ENCODE results near the gene SRRD. TPM values are rescaled to one million over a fixed set of nuclear protein-coding genes. Genes with fewer than 3 reads are reported as not detected.

Gene SRRD
- total RNA-seq, 4 donors from 2014 or later, result 3.0 to 11.4 (median 6.2) TPM

DNA sequence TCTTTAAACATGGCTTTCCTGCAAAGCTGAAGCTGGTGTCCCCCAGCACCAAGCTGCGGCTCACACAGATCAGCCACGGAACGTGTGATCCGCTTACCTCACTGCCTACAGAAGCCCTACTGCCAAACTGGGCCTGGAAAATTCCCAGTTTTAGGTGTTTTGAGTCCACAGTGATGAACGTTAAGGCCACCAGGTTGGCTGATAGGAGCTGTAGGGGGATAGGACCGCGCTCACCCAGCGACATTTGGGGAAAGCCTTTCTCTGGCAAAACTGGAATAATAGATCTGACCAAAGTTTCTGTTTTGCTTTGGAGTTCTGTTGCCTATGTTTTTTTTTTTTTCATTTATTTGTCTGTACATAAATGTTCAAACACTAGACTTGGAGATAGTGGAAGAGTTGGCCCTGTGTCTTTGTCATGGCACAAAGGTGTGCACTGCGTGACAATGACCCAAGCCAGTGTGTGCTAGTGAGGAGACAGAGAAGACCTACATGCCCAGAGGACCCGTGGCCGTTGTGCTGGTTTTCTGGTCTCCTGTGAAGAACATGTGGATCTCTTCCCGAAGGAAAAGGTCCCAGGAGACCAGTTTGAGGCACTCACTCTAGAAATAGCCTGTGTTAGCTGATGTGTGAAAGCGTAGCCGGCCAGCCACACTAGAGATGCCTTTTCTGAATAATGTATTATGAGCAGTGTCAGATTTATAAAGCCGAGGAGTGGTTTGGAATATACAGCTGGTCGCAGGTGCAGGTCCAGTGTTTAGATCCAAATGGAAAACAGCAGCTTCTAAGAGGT lies 39.6 kb upstream of the SRRD start:
- no peak for DNase-seq
- H3K27ac ChIP-seq, result no peak overlapping the region
- peaks cover 0 to 3% (median 0%) of the 10 kb centered on the region in 4 donors for H3K4me1 ChIP-seq
- TF ChIP-seq POLR2AphosphoS5 (IDR thresholded peaks at IDR 0.05) (no peak), POLR2A (IDR thresholded peaks at IDR 0.05) (no peak), EP300 (IDR thresholded peaks at IDR 0.05; ENCODE audit: low read depth) (no peak)
- TF ChIP-seq, protein P1, sequence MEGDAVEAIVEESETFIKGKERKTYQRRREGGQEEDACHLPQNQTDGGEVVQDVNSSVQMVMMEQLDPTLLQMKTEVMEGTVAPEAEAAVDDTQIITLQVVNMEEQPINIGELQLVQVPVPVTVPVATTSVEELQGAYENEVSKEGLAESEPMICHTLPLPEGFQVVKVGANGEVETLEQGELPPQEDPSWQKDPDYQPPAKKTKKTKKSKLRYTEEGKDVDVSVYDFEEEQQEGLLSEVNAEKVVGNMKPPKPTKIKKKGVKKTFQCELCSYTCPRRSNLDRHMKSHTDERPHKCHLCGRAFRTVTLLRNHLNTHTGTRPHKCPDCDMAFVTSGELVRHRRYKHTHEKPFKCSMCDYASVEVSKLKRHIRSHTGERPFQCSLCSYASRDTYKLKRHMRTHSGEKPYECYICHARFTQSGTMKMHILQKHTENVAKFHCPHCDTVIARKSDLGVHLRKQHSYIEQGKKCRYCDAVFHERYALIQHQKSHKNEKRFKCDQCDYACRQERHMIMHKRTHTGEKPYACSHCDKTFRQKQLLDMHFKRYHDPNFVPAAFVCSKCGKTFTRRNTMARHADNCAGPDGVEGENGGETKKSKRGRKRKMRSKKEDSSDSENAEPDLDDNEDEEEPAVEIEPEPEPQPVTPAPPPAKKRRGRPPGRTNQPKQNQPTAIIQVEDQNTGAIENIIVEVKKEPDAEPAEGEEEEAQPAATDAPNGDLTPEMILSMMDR (IDR thresholded peaks at IDR 0.05), result no peak
- no peaks in the 10 kb centered on the region for H3K36me3 ChIP-seq
- 90 to 92% methylated on average over 2 to 16 of the region's 16 CpGs for WGBS, 2 donors (ENCODE audit: low coverage in 1 of 2)
- intact Hi-C loops (cut with DNase I; ENCODE audit: low total_unique reads), result no loop called here
- H3K27me3 ChIP-seq, result no peaks in the 10 kb centered on the region
- H3K9me3 ChIP-seq, result no peaks in the 10 kb centered on the region
- in situ Hi-C loops (cut with MboI; ENCODE audit: low pct_ligation_motif_present in 1 of 4, low pct_unique_long_range_greater_than_20kb in 1 of 4, low sequenced_read_pairs in 3 of 4), result no loop called here
- H3K4me3 ChIP-seq, result no peak overlapping the region

DNA sequence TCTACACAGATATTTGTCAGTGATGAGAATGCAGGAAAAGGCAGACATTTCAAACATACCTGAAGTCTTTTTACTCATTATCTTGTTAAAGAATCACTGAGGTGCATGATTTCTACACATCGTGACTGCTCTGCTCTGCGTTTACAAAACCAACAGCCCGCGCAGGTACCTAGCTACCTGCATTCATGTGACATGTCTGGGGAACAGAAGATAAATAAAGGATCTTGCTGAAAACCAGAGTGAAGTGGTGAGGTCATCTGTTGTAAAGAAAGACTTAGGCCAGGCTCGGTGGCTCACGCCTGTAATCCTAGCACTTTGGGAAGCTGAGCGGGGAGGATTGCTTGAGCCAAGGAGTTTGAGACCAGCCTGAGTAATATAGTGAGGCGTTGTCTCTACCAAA lies 38.9 kb upstream of the SRRD start:
- WGBS, 2 donors (ENCODE audit: low coverage in 1 of 2), result 89% methylated on average over 3 to 8 of the region's 8 CpGs
- TF ChIP-seq EP300 (IDR thresholded peaks at IDR 0.05; ENCODE audit: low read depth) (no peak), POLR2AphosphoS5 (IDR thresholded peaks at IDR 0.05) (no peak), POLR2A (IDR thresholded peaks at IDR 0.05) (no peak)
- TF ChIP-seq, protein P1 (IDR thresholded peaks at IDR 0.05), result no peak
- in situ Hi-C loops (cut with MboI; ENCODE audit: low pct_ligation_motif_present in 1 of 4, low pct_unique_long_range_greater_than_20kb in 1 of 4, low sequenced_read_pairs in 3 of 4), result no loop called here
- Histone ChIP-seq H3K36me3 (no peaks in the 10 kb centered on the region), H3K27me3 (no peaks in the 10 kb centered on the region), H3K9me3 (no peaks in the 10 kb centered on the region), H3K4me3 (no peak overlapping the region), H3K4me1 (no peaks in the 10 kb centered on the region), H3K27ac (no peak overlapping the region)
- intact Hi-C loops (cut with DNase I; ENCODE audit: low total_unique reads), result no loop called here
- no peak for DNase-seq

GRCh38 chr22:26445577-26446275 lies 38.0 kb upstream of the SRRD start:
- no peak overlapping the region for H3K27ac ChIP-seq
- no peaks in the 10 kb centered on the region for H3K9me3 ChIP-seq
- no peaks in the 10 kb centered on the region for H3K36me3 ChIP-seq
- intact Hi-C loops (cut with DNase I; ENCODE audit: low total_unique reads) (no loop called here), in situ Hi-C loops (cut with MboI; ENCODE audit: low pct_ligation_motif_present in 1 of 4, low pct_unique_long_range_greater_than_20kb in 1 of 4, low sequenced_read_pairs in 3 of 4) (no loop called here)
- H3K4me3 ChIP-seq, result no peak overlapping the region
- H3K27me3 ChIP-seq, result no peaks in the 10 kb centered on the region
- DNase-seq, result no peak
- TF ChIP-seq POLR2AphosphoS5 (IDR thresholded peaks at IDR 0.05) (no peak), EP300 (IDR thresholded peaks at IDR 0.05; ENCODE audit: low read depth) (no peak), POLR2A (IDR thresholded peaks at IDR 0.05) (no peak)
- TF ChIP-seq, protein P1 (IDR thresholded peaks at IDR 0.05), result no peak
- no peaks in the 10 kb centered on the region for H3K4me1 ChIP-seq
- 39 to 64% methylated on average over 3 to 15 of the region's 15 CpGs for WGBS, 2 donors (ENCODE audit: low coverage in 1 of 2)

- H3K4me1 ChIP-seq, result no peaks in the 10 kb centered on the region
- H3K4me3 ChIP-seq, result no peak overlapping the region
- in situ Hi-C loops (cut with MboI; ENCODE audit: low pct_ligation_motif_present in 1 of 4, low pct_unique_long_range_greater_than_20kb in 1 of 4, low sequenced_read_pairs in 3 of 4), result no loop called here
- H3K27ac ChIP-seq, result peak overlapping the region in 2 of 4 donors; percentile 21 to 68
- TF ChIP-seq EP300 (IDR thresholded peaks at IDR 0.05; ENCODE audit: low read depth) (no peak), POLR2A (IDR thresholded peaks at IDR 0.05) (no peak), POLR2AphosphoS5 (IDR thresholded peaks at IDR 0.05) (no peak)
- TF ChIP-seq, protein P1 (IDR thresholded peaks at IDR 0.05), result no peak
- intact Hi-C loops (cut with DNase I; ENCODE audit: low total_unique reads), result no loop called here
- no peaks in the 10 kb centered on the region for H3K9me3 ChIP-seq
- no peak for DNase-seq
- no peaks in the 10 kb centered on the region for H3K36me3 ChIP-seq
- WGBS, 2 donors (ENCODE audit: low coverage in 1 of 2), result 78 to 92% methylated on average over 7 to 17 of the region's 17 CpGs
- no peaks in the 10 kb centered on the region for H3K27me3 ChIP-seq
Observed at GRCh38 chr22:26446808-26447515, 36.7 kb upstream of the SRRD start.
